K562 (cell line): ENCODE data around the gene SCLY. TPM values are rescaled to one million over a fixed set of nuclear protein-coding genes. Genes with fewer than 3 reads are reported as not detected.
A peak's percentile ranks its signal among the peaks of the same experiment; 100 is the strongest.

ENCODE experiments used
- CXXC5 ChIP-seq: fragments of 250-450 bp; sonication (Bioruptor Pico); IDR thresholded peaks from 2 replicates; pipeline ENCODE4 v1.8.0; 2022; ENCODE audit warnings: inconsistent platforms, mild to moderate bottlenecking, moderate library complexity
- DPF2 ChIP-seq: fragments of 450-650 bp; IDR thresholded peaks from 2 replicates; pipeline ENCODE4 v1.6.1; 2016
- GABPA ChIP-seq: fragments of 200-800 bp; sonication (Bioruptor generic); conservative IDR thresholded peaks from 2 replicates; pipeline ENCODE4 v1.6.1; 2016; ENCODE audit warnings: low read depth, missing genetic modification characterization, missing compliant biosample characterization
- HDAC6 ChIP-seq: IDR thresholded peaks from 2 replicates; pipeline ENCODE4 v1.6.1; 2012; ENCODE audit warnings: low read depth, mild to moderate bottlenecking, control low read depth, inconsistent platforms, low read length, moderate library complexity
- MGA ChIP-seq: fragments of 450-650 bp; IDR thresholded peaks from 2 replicates; pipeline ENCODE4 v1.6.1; 2016; ENCODE audit warnings: mild to moderate bottlenecking, moderate library complexity
- RAD21 ChIP-seq, 2 experiments: fragments of 250-450 bp in 1 of 2; fragments of 450-650 bp in 1 of 2; sonication (Bioruptor Pico) in 1 of 2; formaldehyde crosslinking in 1 of 2; IDR thresholded peaks in 1 of 2; conservative IDR thresholded peaks in 1 of 2; 2 replicates each; pipeline versions ENCODE4 v1.4.0 to v1.8.0; 2020 to 2022; ENCODE audit warnings: mild to moderate bottlenecking in 2 of 2, moderate library complexity in 1 of 2
- SAFB ChIP-seq: fragments of 200-400 bp; formaldehyde crosslinking; IDR thresholded peaks from 2 replicates; pipeline ENCODE4 v1.6.1; 2017; ENCODE audit warnings: low read depth, low read length, borderline replicate concordance
- SMARCA5 ChIP-seq: fragments of 450-650 bp; IDR thresholded peaks from 2 replicates; pipeline ENCODE4 v1.6.1; 2016
- SPI1 ChIP-seq: IDR thresholded peaks from 2 replicates; pipeline ENCODE4 v1.6.1; 2011; ENCODE audit warnings: low read depth, low read length, control low read depth, borderline replicate concordance
- STAT6 ChIP-seq: sonication (generic); formaldehyde crosslinking; IDR thresholded peaks from 2 replicates; pipeline ENCODE4 v1.8.1; 2023; ENCODE audit warnings: mild to moderate bottlenecking, missing genetic modification reagents
- ZNF263 ChIP-seq: sonication (generic); formaldehyde crosslinking; IDR thresholded peaks from 2 replicates; pipeline ENCODE4 v1.8.0; 2022; ENCODE audit warnings: mild to moderate bottlenecking, missing genetic modification reagents, borderline replicate concordance
- ZNF311 ChIP-seq: fragments of 250-450 bp; sonication (Bioruptor Pico); IDR thresholded peaks from 2 replicates; pipeline ENCODE4 v1.4.0; 2020; ENCODE audit warnings: mild to moderate bottlenecking, moderate library complexity
- ZNF551 ChIP-seq: fragments of 250-450 bp; sonication (Bioruptor Pico); IDR thresholded peaks from 2 replicates; pipeline ENCODE4 v1.5.0; 2021; ENCODE audit warnings: mild to moderate bottlenecking, moderate library complexity
- polyA plus RNA-seq, 8 experiments: library from polyadenylated mRNA; depleted of rRNA in 4 of 8; stranded (reverse) in 5 of 8; unstranded in 3 of 8; fragments of >200 nt; fragmentation: Nextera tagmentation in 2 of 8; fragmentation: Illumina TruSeq in 1 of 8; extraction: Ambion mirVana in 2 of 8; extraction: Trizol in 1 of 8; gene quantifications; 2 replicates each; pipeline versions ENCODE4 v1.2.1 to v1.2.3, GENCODE V29; 2011 to 2014; ENCODE audit warnings: inconsistent platforms in 1 of 8, missing spikeins in 1 of 8
- total RNA-seq, 7 experiments: library from RNA; depleted of rRNA in 6 of 7; stranded (reverse); fragments of >200 nt in 6 of 7; fragmentation: Illumina TruSeq in 2 of 7; extraction: Trizol in 2 of 7; gene quantifications; 2 replicates each; pipeline versions ENCODE4 v1.2.1 to v1.2.3, GENCODE V29; 2011 to 2021; ENCODE audit warnings: low replicate concordance in 1 of 7

The SCLY gene
- total and polyA plus RNA-seq, 9 of the 15 experiments (the other 6 are each of a cell fraction or from before 2014, with no cell fraction given): 2.6 to 32.2 (median 21.1) TPM

DNA sequence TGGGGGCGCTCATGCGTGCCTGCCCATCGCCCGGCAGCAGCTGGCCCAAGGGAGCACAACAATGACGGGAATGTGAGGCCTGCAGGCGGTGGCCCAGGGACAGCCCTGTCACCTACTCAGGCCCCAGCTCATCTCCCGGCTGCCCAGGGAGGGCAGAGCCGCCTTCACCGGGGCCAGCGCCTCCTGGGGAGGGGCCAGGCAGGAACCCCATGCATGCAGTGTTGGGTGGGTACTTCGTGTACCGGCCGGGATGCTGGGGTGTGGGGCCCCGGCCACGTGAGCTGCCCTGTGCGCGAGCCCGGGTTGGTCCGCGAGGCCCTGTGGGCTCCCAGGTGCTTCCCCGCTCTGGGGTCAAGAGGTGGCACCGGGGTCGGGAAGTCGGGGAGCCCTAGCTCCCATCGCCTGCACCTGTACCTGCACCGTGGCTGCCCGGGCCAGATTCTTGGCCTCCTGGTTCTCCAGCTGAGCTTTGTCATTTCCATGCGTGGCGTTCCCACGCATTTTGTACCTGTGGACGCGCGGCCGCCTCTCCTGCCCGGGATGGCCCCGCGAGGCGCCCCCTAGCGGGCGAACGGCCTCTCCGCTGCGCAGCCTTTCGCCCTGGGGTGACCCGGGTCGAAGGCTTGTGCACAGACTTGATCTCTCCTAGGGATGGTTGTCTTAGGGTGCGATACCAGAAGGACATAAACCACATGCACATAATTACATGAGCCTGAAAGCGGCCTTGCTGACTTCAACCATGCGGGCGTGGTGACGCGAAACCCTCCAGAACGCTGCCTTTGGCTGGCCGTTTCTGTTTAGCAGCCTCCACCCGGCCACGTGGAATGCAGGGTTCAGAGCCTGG is 78.6 kb downstream of the SCLY start (continued):
- TF ChIP-seq MGA: peak; percentile 58; the same call in 1 of the 2 replicates
- no peak for TF ChIP-seq STAT6 (CRISPR knock-in tag)
- peak; percentile 47 for TF ChIP-seq CXXC5 (CRISPR knock-in tag)
- TF ChIP-seq GABPA: no peak
- TF ChIP-seq SMARCA5: no peak
- no peak for TF ChIP-seq SPI1
- TF ChIP-seq HDAC6: no peak
- no peak for TF ChIP-seq DPF2
- peak; percentile 24 to 56; a peak in 3 of 4 replicates for TF ChIP-seq RAD21 (CRISPR knock-in tag; conservative IDR thresholded peaks at IDR 0.05 in 1 of 2, IDR thresholded peaks at IDR 0.05 in 1 of 2)
- TF ChIP-seq ZNF311 (CRISPR knock-in tag): no peak
- no peak for TF ChIP-seq ZNF551 (CRISPR knock-in tag)
- peak; percentile 74 for TF ChIP-seq SAFB
- peak; percentile 36; the same call in 1 of the 2 replicates for TF ChIP-seq ZNF263 (CRISPR knock-in tag)
